SU-DHL-6 (cell line): ENCODE data around the gene ZRANB2.

ENCODE experiments used
- H2AFZ ChIP-seq: fragments of 200-600 bp; sonication (generic); 2 replicates; pipeline ENCODE4 v1.6.1; 2014; ENCODE audit warnings: low read depth, mild to moderate bottlenecking, moderate library complexity, mixed read lengths, antibody characterized with exemption, low read length; ENCODE audit not compliant: severe bottlenecking
- H3F3A ChIP-seq: fragments of 200-600 bp; shearing (Covaris generic); 2 replicates; pipeline ENCODE4 v1.6.0; 2016; ENCODE audit warnings: antibody characterized with exemption, mild to moderate bottlenecking; ENCODE audit not compliant: insufficient read depth
- H3K27ac ChIP-seq: fragments of 200-600 bp; sonication (generic); 2 replicates; pipeline ENCODE4 v1.5.1; 2016; ENCODE audit warnings: low read depth, mild to moderate bottlenecking, low read length, moderate library complexity, mixed read lengths
- H3K27me3 ChIP-seq: fragments of 200-600 bp; sonication (generic), shearing (Covaris generic); 2 replicates; pipeline ENCODE4 v1.6.0; 2014; ENCODE audit warnings: mild to moderate bottlenecking, low read length
- H3K36me3 ChIP-seq: fragments of 200-600 bp; sonication (generic); 2 replicates; pipeline ENCODE4 v1.6.1; 2014; ENCODE audit warnings: mild to moderate bottlenecking, low read length, mixed read lengths
- H3K4me2 ChIP-seq: fragments of 300-600, 200-600 bp; shearing (Covaris generic), sonication (generic); 2 replicates; pipeline ENCODE4 v1.6.0; 2014; ENCODE audit warnings: low read length, low read depth, mild to moderate bottlenecking; ENCODE audit not compliant: poor library complexity, severe bottlenecking
- H3K4me3 ChIP-seq: fragments of 200-600 bp; sonication (generic); 2 replicates; pipeline ENCODE4 v1.5.1; 2014; ENCODE audit warnings: antibody characterized with exemption, low read length, mild to moderate bottlenecking, mixed read lengths; ENCODE audit not compliant: insufficient read depth, poor library complexity, severe bottlenecking
- H3K79me2 ChIP-seq: fragments of 200-600 bp; sonication (generic); 2 replicates; pipeline ENCODE4 v1.6.1; 2014; ENCODE audit warnings: mild to moderate bottlenecking, low read length, moderate library complexity; ENCODE audit not compliant: insufficient read depth
- H3K9ac ChIP-seq: fragments of 200-600 bp; sonication (generic); 2 replicates; pipeline ENCODE4 v1.7.0; 2014; ENCODE audit warnings: mild to moderate bottlenecking, low read length
- H3K9me2 ChIP-seq: fragments of 200-600 bp; sonication (generic); replicated peaks from 2 replicates; pipeline ENCODE4 v1.6.1; 2014; ENCODE audit warnings: low read length; ENCODE audit not compliant: insufficient read depth
- H3K9me3 ChIP-seq: fragments of 200-600 bp; sonication (generic); 2 replicates; pipeline ENCODE4 v1.6.1; 2014; ENCODE audit warnings: low read length, mixed read lengths; ENCODE audit not compliant: insufficient read depth
- H4K20me1 ChIP-seq: fragments of 200-600 bp; sonication (generic); 2 replicates; pipeline ENCODE4 v1.6.1; 2014; ENCODE audit warnings: low read depth, mild to moderate bottlenecking, antibody characterized with exemption, low read length, moderate library complexity, mixed read lengths
- CTCF ChIP-seq: fragments of 200-600 bp; sonication (generic); IDR thresholded peaks from one replicate; pipeline ENCODE4 v1.5.1; 2017; ENCODE audit warnings: antibody characterized with exemption, mild to moderate bottlenecking, low read length, moderate library complexity; ENCODE audit not compliant: insufficient read depth, poor library complexity, severe bottlenecking
- EZH2phosphoT487 ChIP-seq: fragments of 200-600 bp; sonication (generic), shearing (Covaris generic); conservative IDR thresholded peaks from 2 replicates; pipeline ENCODE4 v1.6.1; 2018; ENCODE audit warnings: mild to moderate bottlenecking, antibody characterized with exemption, low read length, moderate library complexity, mixed read lengths

Gene ZRANB2

GRCh38 chr1:71027991-71028390, 52.8 kb downstream of the ZRANB2 start:
- Histone ChIP-seq H4K20me1 (no peaks in the 10 kb centered on the region), H3K9me3 (no peaks in the 10 kb centered on the region), H3K27me3 (no peaks in the 10 kb centered on the region), H3F3A (no peaks in the 10 kb centered on the region), H3K9ac (no peak overlapping the region), H3K9me2 (no peaks in the 10 kb centered on the region), H2AFZ (no peak overlapping the region), H3K36me3 (no peaks in the 10 kb centered on the region), H3K4me2 (no peak overlapping the region), H3K27ac (no peak overlapping the region), H3K79me2 (no peaks in the 10 kb centered on the region), H3K4me3 (no peak overlapping the region)
- TF ChIP-seq CTCF (no peak), EZH2phosphoT487 (no peak)

GRCh38 chr1:71026093-71026492, 54.7 kb downstream of the ZRANB2 start:
- H3K27ac ChIP-seq, result no peak overlapping the region
- no peak overlapping the region for H3K9ac ChIP-seq

GRCh38 chr1:71023515-71023914, 57.3 kb downstream of the ZRANB2 start:
- TF ChIP-seq CTCF (no peak), EZH2phosphoT487 (no peak)
- Histone ChIP-seq H2AFZ (no peak overlapping the region), H3K4me2 (no peak overlapping the region), H3K9me2 (no peaks in the 10 kb centered on the region), H3K4me3 (no peak overlapping the region), H3K79me2 (no peaks in the 10 kb centered on the region), H3K9ac (no peak overlapping the region), H3F3A (no peaks in the 10 kb centered on the region), H4K20me1 (no peaks in the 10 kb centered on the region), H3K36me3 (no peaks in the 10 kb centered on the region), H3K27ac (no peak overlapping the region), H3K27me3 (no peaks in the 10 kb centered on the region), H3K9me3 (no peaks in the 10 kb centered on the region)

More at GRCh38 chr1:71026093-71026492, 54.7 kb downstream of the ZRANB2 start:
- Histone ChIP-seq H3K36me3 (no peaks in the 10 kb centered on the region), H3F3A (no peaks in the 10 kb centered on the region), H3K4me3 (no peak overlapping the region), H4K20me1 (no peaks in the 10 kb centered on the region), H3K4me2 (no peak overlapping the region), H3K79me2 (no peaks in the 10 kb centered on the region), H3K9me3 (no peaks in the 10 kb centered on the region), H3K9me2 (no peaks in the 10 kb centered on the region), H3K27me3 (no peaks in the 10 kb centered on the region), H2AFZ (no peak overlapping the region)
- TF ChIP-seq EZH2phosphoT487 (no peak), CTCF (no peak)
